Stimulated activated naive B cell treated with anti-CD40 and anti-IgM and Interleukin-4, amounts not matched to agents 10 μg/mL and 1 μg/mL and 100 μg/mL, for 72 hours (primary cell): ENCODE data around the gene VWA2.

Source experiments
- ATAC-seq, 2 donors: fragments of 150-1000 bp; cut with Tn5 transposase; replicated peaks; 2 replicates each; pipeline ENCODE4 v1.10.0; 2021; ENCODE audit warnings: moderate library complexity in 1 of 2
- DNase-seq: peaks from one replicate; pipeline ENCODE4 v3.0.0; 2021
- H3K27ac Mint-ChIP-seq: one replicate; pipeline ENCODE4 v1.8.0; 2022; ENCODE audit warnings: mild to moderate bottlenecking, mixed read lengths
- H3K27me3 Mint-ChIP-seq, 2 donors: one replicate each; pipeline ENCODE4 v1.8.0; 2022; ENCODE audit warnings: mixed read lengths in 2 of 2
- H3K36me3 Mint-ChIP-seq, 2 donors: one replicate each; pipeline ENCODE4 v1.8.0; 2022; ENCODE audit warnings: mixed read lengths in 2 of 2, mild to moderate bottlenecking in 1 of 2
- H3K4me1 Mint-ChIP-seq, 2 donors: one replicate each; pipeline ENCODE4 v1.8.0; 2022; ENCODE audit warnings: mixed read lengths in 2 of 2, mild to moderate bottlenecking in 1 of 2
- H3K4me3 Mint-ChIP-seq, 2 donors: one replicate each; pipeline ENCODE4 v1.8.0; 2022; ENCODE audit warnings: mild to moderate bottlenecking in 2 of 2, mixed read lengths in 2 of 2, moderate library complexity in 1 of 2
- H3K9me3 Mint-ChIP-seq, 2 donors: one replicate each; pipeline ENCODE4 v1.8.0; 2022; ENCODE audit warnings: mixed read lengths in 2 of 2, mild to moderate bottlenecking in 1 of 2

Gene VWA2

DNA sequence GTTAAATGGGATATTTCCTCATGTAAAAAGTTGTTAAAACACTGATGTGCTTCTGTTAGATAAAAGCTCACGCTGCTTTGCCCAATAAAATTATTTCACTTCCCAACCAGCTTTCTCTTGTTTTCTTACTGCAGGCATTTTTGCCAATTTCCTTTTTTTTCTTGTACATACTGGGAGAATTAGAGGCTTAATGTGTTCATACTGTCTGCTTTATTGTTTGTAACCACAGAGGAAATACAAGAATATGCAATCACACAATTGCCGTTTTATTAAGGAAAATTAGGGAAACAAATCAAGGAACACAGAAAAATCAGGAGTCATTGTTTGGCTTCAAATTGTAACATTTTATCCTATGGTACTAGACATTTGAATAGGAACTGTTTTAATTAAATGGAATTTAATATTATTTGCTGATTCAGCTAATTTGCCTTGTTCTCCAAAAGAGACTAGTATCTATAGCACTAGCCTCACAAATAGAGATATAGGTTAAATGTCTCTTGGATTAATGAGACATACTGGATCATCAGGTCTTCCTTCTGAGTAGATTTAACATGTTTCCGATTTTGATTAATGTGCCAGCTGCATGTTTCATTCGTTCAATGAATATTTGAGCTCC, 6.4 kb upstream of the VWA2 start:
- DNase-seq, result no peak
- no peaks in the 10 kb centered on the region for H3K36me3 Mint-ChIP-seq
- H3K4me1 Mint-ChIP-seq, result no peaks in the 10 kb centered on the region
- peaks cover 19 to 35% of the 10 kb centered on the region in 2 donors for H3K27me3 Mint-ChIP-seq
- H3K9me3 Mint-ChIP-seq, result no peaks in the 10 kb centered on the region
- H3K27ac Mint-ChIP-seq, result no peak overlapping the region
- H3K4me3 Mint-ChIP-seq, result no peak overlapping the region
- no peak for ATAC-seq

DNA sequence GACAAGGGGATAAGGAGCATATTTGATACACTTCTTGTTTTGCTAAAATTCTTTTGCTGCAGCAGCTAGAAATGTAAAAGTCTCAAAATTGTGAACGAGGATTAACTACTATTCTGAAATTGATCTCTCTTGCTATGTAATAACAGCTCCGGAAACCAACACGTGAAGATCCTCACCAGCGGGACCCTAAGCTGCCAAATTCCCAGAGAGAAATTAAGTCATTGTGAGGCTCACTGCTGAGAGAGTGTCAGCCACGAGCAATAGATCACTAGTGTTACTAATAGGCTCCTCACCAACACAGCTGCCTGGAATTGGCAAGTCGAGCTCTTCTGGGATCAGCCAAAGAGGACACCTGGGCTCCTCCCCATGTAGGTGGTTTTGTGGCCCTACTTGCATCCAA, 5.6 kb upstream of the VWA2 start:
- DNase-seq, result no peak
- Mint-ChIP-seq H3K36me3 (no peaks in the 10 kb centered on the region), H3K4me1 (peaks cover 2 to 4% of the 10 kb centered on the region in 2 donors), H3K9me3 (no peaks in the 10 kb centered on the region), H3K27ac (no peak overlapping the region), H3K4me3 (no peak overlapping the region), H3K27me3 (peaks cover 26 to 36% of the 10 kb centered on the region in 2 donors)
- ATAC-seq, result no peak

DNA sequence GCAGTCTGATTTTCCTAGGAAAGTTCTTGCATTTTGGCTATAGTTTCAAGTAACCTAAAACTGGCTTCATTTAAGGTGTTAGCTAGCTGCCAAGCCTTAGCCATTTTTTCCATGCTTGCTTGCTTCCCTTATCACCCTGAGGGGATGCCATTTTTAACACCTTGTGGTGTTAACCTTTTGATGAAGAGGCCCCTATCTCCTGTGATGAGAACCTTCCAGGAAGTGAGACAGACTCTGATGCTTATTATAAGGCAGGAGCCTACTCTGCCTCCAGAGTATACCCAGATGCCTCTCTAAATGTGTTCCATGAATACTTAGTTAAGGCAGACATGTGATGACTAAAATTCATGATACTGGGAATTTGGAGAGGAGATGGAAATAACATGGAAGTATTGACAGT, 4.9 kb upstream of the VWA2 start:
- ATAC-seq (peak in 1 of 2 donors; percentile 42), DNase-seq (no peak)
- Mint-ChIP-seq H3K4me1 (peaks cover 2 to 4% of the 10 kb centered on the region in 2 donors), H3K4me3 (no peak overlapping the region), H3K36me3 (no peaks in the 10 kb centered on the region), H3K27ac (no peak overlapping the region), H3K9me3 (no peaks in the 10 kb centered on the region), H3K27me3 (peaks cover 27 to 36% of the 10 kb centered on the region in 2 donors)

DNA sequence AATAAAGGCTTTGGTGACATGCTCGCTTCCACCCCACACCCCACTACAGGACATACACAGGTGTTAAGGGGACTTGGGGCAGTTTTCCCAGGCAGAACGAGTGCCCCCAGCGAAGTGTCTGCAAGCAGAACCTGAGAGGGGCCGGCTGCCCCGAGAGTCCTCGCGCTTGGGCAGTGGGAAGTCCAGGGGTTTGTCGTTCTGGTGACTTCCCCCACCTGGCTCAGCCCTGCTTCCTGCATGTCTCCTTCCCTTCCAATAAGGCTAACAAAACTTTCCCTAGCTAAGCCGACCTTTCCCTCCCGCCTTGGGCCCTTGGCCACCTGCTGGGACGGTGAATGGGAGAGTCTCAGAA, 916 bp downstream of the VWA2 start:
- peak overlapping the region in 1 of 2 donors; percentile 39 for H3K4me3 Mint-ChIP-seq
- no peak for ATAC-seq
- H3K27me3 Mint-ChIP-seq, result peaks cover 36 to 43% of the 10 kb centered on the region in 2 donors
- peaks cover 2 to 4% of the 10 kb centered on the region in 2 donors for H3K4me1 Mint-ChIP-seq
- H3K9me3 Mint-ChIP-seq, result no peaks in the 10 kb centered on the region
- H3K36me3 Mint-ChIP-seq, result no peaks in the 10 kb centered on the region
- DNase-seq, result no peak
- H3K27ac Mint-ChIP-seq, result no peak overlapping the region

DNA sequence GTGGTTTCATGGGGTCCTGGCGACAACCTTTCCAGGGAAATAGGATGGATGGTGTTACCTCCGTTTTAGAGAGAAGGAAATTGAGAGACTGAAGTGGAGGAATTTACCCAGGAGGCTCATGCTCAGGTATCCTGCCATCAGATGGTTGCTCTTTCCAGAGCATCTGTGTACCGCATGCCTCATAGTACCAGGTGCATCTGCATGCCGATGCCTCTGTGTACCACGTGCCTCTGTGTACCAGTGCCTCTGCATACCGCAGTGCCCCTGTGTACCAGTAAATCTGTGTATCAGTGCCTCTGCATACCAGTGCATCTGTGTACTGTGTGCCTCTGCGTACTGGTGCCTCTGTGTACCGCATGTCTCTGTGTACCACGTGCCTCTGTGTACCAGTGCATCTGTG, 3.2 kb downstream of the VWA2 start:
- Mint-ChIP-seq H3K9me3 (no peaks in the 10 kb centered on the region), H3K27ac (no peak overlapping the region), H3K27me3 (peaks cover 32 to 37% of the 10 kb centered on the region in 2 donors), H3K36me3 (no peaks in the 10 kb centered on the region), H3K4me3 (no peak overlapping the region), H3K4me1 (peaks cover 3 to 4% of the 10 kb centered on the region in 2 donors)
- ATAC-seq, result no peak
- DNase-seq, result no peak

DNA sequence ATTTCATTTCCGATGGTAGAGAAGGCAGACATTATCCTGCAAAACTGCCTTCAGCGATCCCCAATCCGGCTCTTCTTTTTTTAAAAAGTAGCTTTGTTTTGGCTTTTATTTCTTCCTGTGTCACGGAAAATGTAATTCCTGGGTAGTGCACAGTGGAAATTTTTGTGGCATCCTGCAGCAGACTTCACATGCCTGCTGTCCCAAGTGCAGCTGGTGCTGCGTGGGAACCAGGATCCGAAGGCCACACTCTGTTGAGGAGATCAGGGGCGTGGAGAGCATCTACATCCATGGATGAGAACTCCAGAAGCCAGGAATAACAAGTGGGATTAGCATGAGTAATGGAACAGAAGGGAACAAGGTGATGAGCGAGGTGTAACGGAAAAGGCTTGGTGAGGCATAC, 4.6 kb downstream of the VWA2 start:
- H3K9me3 Mint-ChIP-seq, result no peaks in the 10 kb centered on the region
- no peak overlapping the region for H3K27ac Mint-ChIP-seq
- no peaks in the 10 kb centered on the region for H3K36me3 Mint-ChIP-seq
- H3K27me3 Mint-ChIP-seq, result peaks cover 25 to 26% of the 10 kb centered on the region in 2 donors
- DNase-seq (no peak), ATAC-seq (no peak)
- H3K4me3 Mint-ChIP-seq, result no peak overlapping the region
- peaks cover 0 to 2% of the 10 kb centered on the region in 2 donors for H3K4me1 Mint-ChIP-seq

DNA sequence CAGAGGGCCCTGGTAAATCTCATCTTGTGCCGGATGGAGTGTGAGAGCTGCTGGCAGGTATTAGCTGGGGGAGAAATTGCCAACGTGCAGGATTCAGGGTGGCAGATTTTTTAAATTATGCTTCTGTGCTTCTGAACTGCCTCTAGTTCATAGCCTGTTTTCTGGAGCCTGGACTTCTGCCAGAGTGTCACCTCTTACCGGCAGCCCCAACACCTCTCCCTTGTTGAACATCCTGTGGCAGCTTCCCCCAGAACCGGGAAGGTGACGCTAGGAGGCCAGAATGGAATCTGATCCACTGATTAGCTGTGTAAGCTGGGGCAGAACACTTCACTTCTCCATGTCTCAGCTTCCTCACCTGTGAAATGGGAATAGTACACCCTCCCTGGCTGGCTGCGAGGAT, 5.1 kb downstream of the VWA2 start:
- Mint-ChIP-seq H3K4me3 (no peak overlapping the region), H3K4me1 (peaks cover 0 to 2% of the 10 kb centered on the region in 2 donors), H3K9me3 (no peaks in the 10 kb centered on the region), H3K27me3 (peaks cover 25 to 26% of the 10 kb centered on the region in 2 donors), H3K27ac (no peak overlapping the region), H3K36me3 (no peaks in the 10 kb centered on the region)
- ATAC-seq (no peak), DNase-seq (no peak)

DNA sequence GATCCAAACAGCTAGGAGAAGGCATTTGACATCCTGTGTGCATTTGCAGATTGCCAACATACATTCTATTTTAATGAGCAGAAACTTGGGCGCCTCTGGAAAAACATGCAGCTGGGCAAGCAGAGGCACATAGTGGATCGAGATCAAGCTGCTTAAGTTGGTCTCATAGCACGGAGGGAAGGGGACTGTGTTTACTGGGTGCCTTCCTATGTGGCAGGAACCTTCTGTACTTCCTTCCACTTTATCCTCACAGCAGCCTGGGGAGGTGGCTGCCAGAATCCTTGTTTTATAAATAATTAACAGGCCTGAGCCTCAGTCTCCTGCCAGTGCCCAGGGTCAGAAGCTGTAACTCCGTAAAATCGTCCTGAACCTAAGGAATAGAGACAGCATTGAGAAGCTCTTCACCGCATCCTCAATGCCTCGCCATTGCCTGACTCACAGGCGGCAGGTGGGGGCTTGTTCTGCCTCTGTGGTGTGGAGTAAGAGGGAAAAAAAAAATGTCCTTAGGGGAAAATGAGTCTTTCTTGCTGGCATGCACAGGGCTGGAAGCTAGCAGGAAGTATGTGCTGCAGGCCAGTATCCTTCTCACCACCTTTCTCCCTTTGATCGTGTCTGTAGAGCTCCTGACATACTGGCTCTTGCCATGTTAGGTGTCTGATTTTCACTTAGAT, 6.2 kb downstream of the VWA2 start:
- ATAC-seq (no peak), DNase-seq (no peak)
- Mint-ChIP-seq H3K27ac (no peak overlapping the region), H3K36me3 (no peaks in the 10 kb centered on the region), H3K9me3 (no peaks in the 10 kb centered on the region), H3K4me3 (no peak overlapping the region), H3K27me3 (peaks cover 20 to 25% of the 10 kb centered on the region in 2 donors), H3K4me1 (peaks cover 0 to 2% of the 10 kb centered on the region in 2 donors)

DNA sequence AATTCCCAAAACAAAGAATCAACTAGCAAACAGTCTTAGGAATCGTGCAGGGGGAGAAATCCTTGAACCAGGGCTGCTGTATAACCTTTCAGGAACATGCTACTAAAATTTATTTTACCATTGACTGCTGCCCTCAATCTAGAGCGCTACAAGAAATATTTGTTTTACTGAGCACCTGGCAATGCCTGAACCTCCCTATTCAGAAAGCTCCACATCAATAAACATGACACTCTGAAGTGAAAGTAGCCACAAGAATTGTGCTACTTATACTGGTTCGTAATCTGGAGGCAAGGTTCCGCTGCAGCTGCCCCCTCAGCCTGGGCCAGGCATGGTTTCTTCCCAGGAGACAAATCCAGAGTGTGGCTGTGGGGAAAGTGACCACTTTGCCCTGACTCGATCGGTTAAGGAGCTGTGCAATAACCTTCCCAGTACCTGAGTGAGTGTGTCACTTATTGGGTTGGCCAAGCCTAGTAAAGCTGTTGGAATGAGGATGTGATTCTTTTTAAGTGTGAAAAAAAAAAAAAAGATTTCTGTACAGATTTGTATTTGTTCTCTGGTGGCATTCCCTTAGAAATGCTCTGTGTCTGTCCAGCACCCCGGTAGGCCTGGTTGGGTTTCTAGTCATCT, 7.7 kb downstream of the VWA2 start:
- no peak for ATAC-seq
- Mint-ChIP-seq H3K36me3 (no peaks in the 10 kb centered on the region), H3K4me3 (no peak overlapping the region), H3K27me3 (peaks cover 17% of the 10 kb centered on the region in 2 donors), H3K9me3 (no peaks in the 10 kb centered on the region), H3K4me1 (peaks cover 0 to 2% of the 10 kb centered on the region in 2 donors), H3K27ac (no peak overlapping the region)
- no peak for DNase-seq

DNA sequence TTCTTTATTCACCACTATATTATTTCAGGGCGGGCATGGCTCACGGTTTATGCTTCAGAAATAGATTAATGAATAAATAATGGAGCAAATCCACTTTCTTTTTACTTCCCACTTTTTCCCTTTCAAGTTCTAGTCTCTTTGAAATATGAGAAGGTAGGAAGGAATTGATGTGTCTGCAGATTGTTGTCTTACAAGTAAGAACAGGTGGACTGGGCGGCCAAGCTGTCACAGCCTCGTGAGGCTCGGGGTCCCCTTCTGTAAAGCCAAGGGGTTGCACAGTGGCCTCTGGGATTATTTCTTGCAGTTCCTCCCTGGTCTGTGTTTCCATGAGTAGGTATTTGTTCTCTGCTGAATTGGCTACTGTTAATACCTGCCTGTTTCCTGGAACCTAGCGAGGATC, 11.2 kb downstream of the VWA2 start:
- peaks cover 0 to 8% of the 10 kb centered on the region in 2 donors for H3K27me3 Mint-ChIP-seq
- H3K4me3 Mint-ChIP-seq, result no peak overlapping the region
- no peaks in the 10 kb centered on the region for H3K9me3 Mint-ChIP-seq
- no peak for DNase-seq
- no peak overlapping the region for H3K27ac Mint-ChIP-seq
- H3K36me3 Mint-ChIP-seq, result no peaks in the 10 kb centered on the region
- H3K4me1 Mint-ChIP-seq, result peaks cover 2 to 6% of the 10 kb centered on the region in 2 donors
- ATAC-seq, result no peak

DNA sequence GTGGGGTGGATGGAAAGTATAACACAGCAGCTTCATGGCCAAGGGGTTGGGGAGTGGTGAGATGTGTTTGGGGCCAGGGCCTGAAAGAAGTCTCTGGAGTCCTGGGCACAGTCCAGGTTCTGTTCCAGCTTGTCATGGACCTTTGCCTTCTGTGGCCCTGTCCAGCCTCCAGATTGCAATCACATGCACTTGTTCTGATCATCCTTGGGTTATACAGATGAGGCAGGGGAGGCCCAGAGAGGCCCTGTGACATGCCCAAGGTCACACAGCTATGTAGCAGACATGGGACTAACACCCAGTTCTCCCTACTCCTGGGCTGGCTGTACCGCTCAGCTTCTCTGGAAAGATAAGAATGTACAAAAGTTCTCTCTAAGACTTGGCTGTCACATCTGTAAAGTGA, 11.7 kb downstream of the VWA2 start:
- no peak for ATAC-seq
- no peaks in the 10 kb centered on the region for H3K9me3 Mint-ChIP-seq
- no peaks in the 10 kb centered on the region for H3K36me3 Mint-ChIP-seq
- DNase-seq, result no peak
- H3K27me3 Mint-ChIP-seq, result peaks cover 0 to 3% of the 10 kb centered on the region in 2 donors
- H3K27ac Mint-ChIP-seq, result no peak overlapping the region
- H3K4me1 Mint-ChIP-seq, result peaks cover 4 to 10% of the 10 kb centered on the region in 2 donors
- H3K4me3 Mint-ChIP-seq, result no peak overlapping the region

DNA sequence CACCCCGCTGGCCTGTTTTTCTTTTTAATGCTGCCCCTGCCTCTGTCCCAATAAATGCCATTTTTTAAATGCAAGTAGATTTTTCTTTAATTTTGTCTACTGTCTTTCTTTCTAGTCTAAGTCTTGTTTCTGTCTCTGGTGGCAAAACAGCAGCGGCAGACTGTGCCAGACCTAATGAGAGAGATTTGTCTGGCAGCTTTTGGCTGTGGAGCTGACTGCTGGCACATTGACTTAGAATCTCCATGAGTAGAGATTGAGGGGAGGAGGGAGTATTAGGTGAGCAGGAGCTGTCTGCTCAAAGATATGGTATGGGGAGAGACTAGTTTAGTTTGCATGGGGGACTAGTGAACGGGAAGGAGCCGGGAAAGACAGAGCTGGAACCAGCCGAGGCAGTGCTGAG, 13.0 kb downstream of the VWA2 start:
- peaks cover 0 to 3% of the 10 kb centered on the region in 2 donors for H3K27me3 Mint-ChIP-seq
- H3K36me3 Mint-ChIP-seq, result no peaks in the 10 kb centered on the region
- peaks cover 3 to 10% of the 10 kb centered on the region in 2 donors for H3K4me1 Mint-ChIP-seq
- no peak for DNase-seq
- ATAC-seq, result no peak
- no peak overlapping the region for H3K4me3 Mint-ChIP-seq
- H3K27ac Mint-ChIP-seq, result no peak overlapping the region
- H3K9me3 Mint-ChIP-seq, result no peaks in the 10 kb centered on the region

DNA sequence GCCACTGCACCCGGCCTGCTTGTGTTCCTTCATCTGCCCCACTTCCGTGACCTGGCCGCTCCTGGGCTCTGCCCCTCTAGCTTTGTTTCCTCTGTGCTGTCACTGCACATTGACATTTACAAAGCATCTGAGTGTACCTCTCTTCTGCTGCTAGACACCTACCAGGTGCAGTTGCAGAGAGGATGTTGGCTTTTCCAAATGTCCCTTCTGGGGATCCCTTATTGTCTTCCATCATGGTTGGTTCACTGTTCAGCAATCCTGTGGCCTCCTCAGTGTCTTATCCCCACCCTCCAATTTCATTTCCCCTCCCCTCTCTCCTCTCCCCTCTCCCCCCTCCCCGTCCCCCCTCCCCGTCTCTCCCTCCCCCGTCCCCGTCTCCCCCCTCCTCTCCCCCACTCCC, 13.8 kb downstream of the VWA2 start:
- no peaks in the 10 kb centered on the region for H3K36me3 Mint-ChIP-seq
- H3K27me3 Mint-ChIP-seq, result peaks cover 0 to 3% of the 10 kb centered on the region in 2 donors
- no peak overlapping the region for H3K27ac Mint-ChIP-seq
- no peak for DNase-seq
- no peak for ATAC-seq
- no peak overlapping the region for H3K4me3 Mint-ChIP-seq
- peaks cover 3 to 11% of the 10 kb centered on the region in 2 donors for H3K4me1 Mint-ChIP-seq
- no peaks in the 10 kb centered on the region for H3K9me3 Mint-ChIP-seq

DNA sequence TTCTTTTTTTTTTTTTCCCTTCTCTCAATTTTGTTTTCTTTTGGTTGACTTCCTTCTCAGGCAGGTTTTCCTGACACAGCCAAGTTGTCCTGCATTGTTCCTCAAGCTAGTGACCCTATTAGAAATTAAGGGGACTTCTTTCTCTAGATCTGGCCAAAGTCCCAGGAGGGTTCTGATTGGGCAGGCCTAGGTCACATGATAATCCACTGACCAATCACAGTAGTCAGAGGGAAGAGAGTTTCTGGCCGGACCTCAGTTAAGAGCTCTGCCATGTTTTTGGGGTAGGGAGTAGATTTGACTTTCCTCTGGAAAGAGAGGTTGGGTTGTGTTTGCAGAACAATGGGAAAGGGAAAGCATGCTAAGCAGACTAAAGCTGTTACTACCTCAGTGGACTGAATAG, 16.2 kb downstream of the VWA2 start:
- H3K4me3 Mint-ChIP-seq, result no peak overlapping the region
- H3K27ac Mint-ChIP-seq, result no peak overlapping the region
- no peaks in the 10 kb centered on the region for H3K36me3 Mint-ChIP-seq
- no peaks in the 10 kb centered on the region for H3K9me3 Mint-ChIP-seq
- H3K4me1 Mint-ChIP-seq, result peaks cover 5 to 19% of the 10 kb centered on the region in 2 donors
- no peaks in the 10 kb centered on the region for H3K27me3 Mint-ChIP-seq
- ATAC-seq, result no peak
- DNase-seq, result no peak
